Neuronal stem cell (in vitro differentiated cells): ENCODE measurements around the gene UBE2Z. TPM values are rescaled to one million over a fixed set of nuclear protein-coding genes. Genes with fewer than 3 reads are reported as not detected.

Experiments used
- DNase-seq: peaks from one replicate; pipeline ENCODE4 v3.0.0-alpha.2; 2013; ENCODE audit warnings: low spot score
- H2AFZ ChIP-seq: one replicate; pipeline ENCODE4 v1.6.1; 2013; ENCODE audit warnings: mild to moderate bottlenecking, low read length, inconsistent platforms
- H2AK5ac ChIP-seq: 2 replicates; pipeline ENCODE4 v1.6.1; 2013; ENCODE audit warnings: low read depth, mild to moderate bottlenecking, inconsistent platforms, low read length, moderate library complexity, mixed read lengths
- H2BK120ac ChIP-seq: 2 replicates; pipeline ENCODE4 v1.6.1; 2013; ENCODE audit warnings: low read depth, mild to moderate bottlenecking, inconsistent platforms, low read length, moderate library complexity, mixed read lengths
- H2BK12ac ChIP-seq: one replicate; pipeline ENCODE4 v1.6.1; 2013; ENCODE audit warnings: low read length, inconsistent platforms
- H2BK15ac ChIP-seq: 2 replicates; pipeline ENCODE4 v1.6.1; 2013; ENCODE audit warnings: mild to moderate bottlenecking, low read length, inconsistent platforms, mixed read lengths
- H2BK5ac ChIP-seq: one replicate; pipeline ENCODE4 v1.6.1; 2013; ENCODE audit warnings: inconsistent platforms, mild to moderate bottlenecking, low read length, moderate library complexity
- H3K14ac ChIP-seq: one replicate; pipeline ENCODE4 v1.6.1; 2013; ENCODE audit warnings: low read length, inconsistent platforms
- H3K18ac ChIP-seq: 2 replicates; pipeline ENCODE4 v1.6.1; 2013; ENCODE audit warnings: low read length, inconsistent platforms
- H3K23ac ChIP-seq: 2 replicates; pipeline ENCODE4 v1.6.1; 2013; ENCODE audit warnings: low read depth, mild to moderate bottlenecking, mixed read lengths, low read length, inconsistent platforms; ENCODE audit not compliant: poor library complexity
- H3K27ac ChIP-seq: replicated peaks from 3 replicates; pipeline ENCODE4 v1.5.1; 2013; ENCODE audit warnings: low read length, inconsistent platforms
- H3K27me3 ChIP-seq, 3 experiments: 2 replicates each; pipeline ENCODE4 v1.6.1; 2013; ENCODE audit warnings: low read length in 3 of 3, mild to moderate bottlenecking in 2 of 3, inconsistent platforms in 1 of 3, low read depth in 1 of 3, mixed read lengths in 1 of 3, moderate library complexity in 1 of 3; ENCODE audit not compliant: control insufficient read depth in 3 of 3, insufficient read depth in 3 of 3
- H3K36me3 ChIP-seq, 2 donors: replicated peaks in 1 of 2; 2 replicates each; pipeline ENCODE4 v1.6.1; 2013; ENCODE audit warnings: low read length in 2 of 2; ENCODE audit not compliant: control insufficient read depth in 2 of 2, insufficient read depth in 2 of 2
- H3K4ac ChIP-seq: 2 replicates; pipeline ENCODE4 v1.6.1; 2013; ENCODE audit warnings: inconsistent platforms, mild to moderate bottlenecking, low read length, moderate library complexity
- H3K4me1 ChIP-seq, 2 donors: 1 replicate in 1 of 2; 2 replicates in 1 of 2; pipeline ENCODE4 v1.6.1; 2013; ENCODE audit warnings: low read length in 2 of 2, low read depth in 1 of 2; ENCODE audit not compliant: control insufficient read depth in 2 of 2, insufficient read depth in 1 of 2
- H3K4me2 ChIP-seq: one replicate; pipeline ENCODE4 v1.6.1; 2013; ENCODE audit warnings: mild to moderate bottlenecking, low read length, inconsistent platforms; ENCODE audit not compliant: insufficient read depth, poor library complexity, severe bottlenecking
- H3K4me3 ChIP-seq, 2 donors: 2 replicates each; pipeline ENCODE4 v1.5.1; 2013; ENCODE audit warnings: low read length in 2 of 2, mild to moderate bottlenecking in 2 of 2, inconsistent platforms in 1 of 2, moderate library complexity in 1 of 2
- H3K79me1 ChIP-seq: one replicate; pipeline ENCODE4 v1.6.1; 2013; ENCODE audit warnings: low read depth, mild to moderate bottlenecking, inconsistent platforms, low read length, moderate library complexity
- H3K9ac ChIP-seq: one replicate; pipeline ENCODE4 v1.6.1; 2013; ENCODE audit warnings: mild to moderate bottlenecking, low read depth, low read length, inconsistent platforms; ENCODE audit not compliant: poor library complexity
- H3K9me3 ChIP-seq, 2 donors: replicated peaks in 1 of 2; 2 replicates each; pipeline versions ENCODE3 to v1.6.1; 2013; ENCODE audit warnings: low read length in 2 of 2, mild to moderate bottlenecking in 2 of 2, inconsistent platforms in 1 of 2, low read depth in 1 of 2, mixed read lengths in 1 of 2, moderate library complexity in 1 of 2; ENCODE audit not compliant: control insufficient read depth in 2 of 2, insufficient read depth in 1 of 2
- H4K8ac ChIP-seq: one replicate; pipeline ENCODE4 v1.6.1; 2013; ENCODE audit warnings: low read depth, mild to moderate bottlenecking, inconsistent platforms, low read length, moderate library complexity
- H4K91ac ChIP-seq: one replicate; pipeline ENCODE4 v1.6.1; 2013; ENCODE audit warnings: low read length, low read depth, mild to moderate bottlenecking, inconsistent platforms; ENCODE audit not compliant: poor library complexity
- WGBS, 2 donors: extraction: QIAGEN DNeasy Blood & Tissue Kit; methylation state at CpG; one replicate each; pipeline ENCODE4 v1.1.7; 2013; ENCODE audit warnings: missing lambda C conversion rate in 2 of 2, mixed read lengths in 1 of 2; ENCODE audit not compliant: insufficient read length in 2 of 2, insufficient replicate concordance in 1 of 2; ENCODE audit errors: extremely low coverage in 2 of 2; 5-methylcytosine and 5-hydroxymethylcytosine counted together
- small RNA-seq: library from polyadenylated mRNA; stranded (forward); fragments of <200 nt; extraction: miRNeasy Mini kit (QIAGEN cat#:217004); gene quantifications from one replicate; pipeline ENCODE3, GENCODE V24; 2013; ENCODE audit not compliant: insufficient read depth

Gene UBE2Z

DNA sequence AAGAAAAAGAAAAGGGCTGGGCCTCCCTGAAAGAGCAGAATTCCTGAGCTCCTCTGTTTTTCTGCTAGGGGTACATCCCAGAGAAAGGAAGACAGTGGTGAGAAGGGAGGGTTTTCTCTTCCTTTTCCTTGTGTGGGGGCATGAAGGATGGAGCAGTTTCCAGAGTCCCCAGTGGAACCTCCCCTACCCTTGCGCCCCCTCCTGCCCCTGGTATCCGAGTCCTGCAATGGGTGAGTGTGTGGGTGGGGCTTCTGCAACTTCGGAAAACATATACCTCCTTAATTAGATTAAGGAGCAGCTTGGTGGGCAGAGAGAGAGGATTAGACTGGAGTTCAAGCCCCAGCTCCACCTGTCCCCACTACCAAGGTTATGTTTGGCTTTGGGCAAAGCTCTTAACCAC lies 65.6 kb downstream of the UBE2Z start:
- no peak for DNase-seq
- H3K14ac ChIP-seq, result no peak overlapping the region
- H3K27me3 ChIP-seq, result no peaks in the 10 kb centered on the region
- no peak overlapping the region for H2AK5ac ChIP-seq
- H2BK5ac ChIP-seq, result no peak overlapping the region
- H3K4me3 ChIP-seq, result no peak overlapping the region
- H2BK120ac ChIP-seq, result no peak overlapping the region
- no peaks in the 10 kb centered on the region for H3K79me1 ChIP-seq
- WGBS, 2 donors, result no CpG with 5 or more reads among the region's 3 CpGs
- H2AFZ ChIP-seq, result peak overlapping the region; percentile 17
- no peak overlapping the region for H3K27ac ChIP-seq
- H3K36me3 ChIP-seq, result no peaks in the 10 kb centered on the region
- peaks cover 11 to 14% of the 10 kb centered on the region in 2 donors for H3K4me1 ChIP-seq
- no peak overlapping the region for H3K9ac ChIP-seq
- no peak overlapping the region for H4K8ac ChIP-seq
- H3K9me3 ChIP-seq, result no peaks in the 10 kb centered on the region
- no peak overlapping the region for H2BK12ac ChIP-seq
- no peak overlapping the region for H4K91ac ChIP-seq
- no peak overlapping the region for H3K4me2 ChIP-seq
- H3K18ac ChIP-seq, result no peak overlapping the region
- no peak overlapping the region for H3K23ac ChIP-seq
- H3K4ac ChIP-seq, result no peak overlapping the region
- no peak overlapping the region for H2BK15ac ChIP-seq

Small RNA genes lying within 50 kb of the gene (small RNA-seq; reads per million reads assigned to genes)
- gene AC068531.1, result not detected
- not detected for gene RF00263
- not detected for gene RF01210
- gene RNU1-42P, result not detected
